GM12892 (cell line): ENCODE results near the gene ERBB2.

Experiments
- DNase-seq: peaks from one replicate; pipeline ENCODE4 v3.0.0; 2011; ENCODE audit not compliant: insufficient read length
- FAIRE-seq: peaks from 2 replicates; lab custom pipeline; 2011; peaks lifted over from hg19 to GRCh38; lab: Jason Lieb, UNC
- POLR2A ChIP-seq: IDR thresholded peaks from 2 replicates; pipeline ENCODE4 v1.6.1; 2011; ENCODE audit warnings: low read depth, low read length, control low read depth
- POLR2AphosphoS5 ChIP-seq: IDR thresholded peaks from 2 replicates; pipeline ENCODE4 v1.6.1; 2011; ENCODE audit warnings: low read depth, low read length, control low read depth
- TAF1 ChIP-seq: IDR thresholded peaks from 2 replicates; pipeline ENCODE4 v1.6.1; 2011; ENCODE audit warnings: low read depth, mild to moderate bottlenecking, control low read depth, low read length, borderline replicate concordance

The ERBB2 gene

GRCh38 chr17:39660397-39661385 is 39.2 kb upstream of the ERBB2 start:
- no peak for FAIRE-seq
- TF ChIP-seq POLR2AphosphoS5: no peak
- TF ChIP-seq POLR2A: no peak
- TF ChIP-seq TAF1: no peak

DNA sequence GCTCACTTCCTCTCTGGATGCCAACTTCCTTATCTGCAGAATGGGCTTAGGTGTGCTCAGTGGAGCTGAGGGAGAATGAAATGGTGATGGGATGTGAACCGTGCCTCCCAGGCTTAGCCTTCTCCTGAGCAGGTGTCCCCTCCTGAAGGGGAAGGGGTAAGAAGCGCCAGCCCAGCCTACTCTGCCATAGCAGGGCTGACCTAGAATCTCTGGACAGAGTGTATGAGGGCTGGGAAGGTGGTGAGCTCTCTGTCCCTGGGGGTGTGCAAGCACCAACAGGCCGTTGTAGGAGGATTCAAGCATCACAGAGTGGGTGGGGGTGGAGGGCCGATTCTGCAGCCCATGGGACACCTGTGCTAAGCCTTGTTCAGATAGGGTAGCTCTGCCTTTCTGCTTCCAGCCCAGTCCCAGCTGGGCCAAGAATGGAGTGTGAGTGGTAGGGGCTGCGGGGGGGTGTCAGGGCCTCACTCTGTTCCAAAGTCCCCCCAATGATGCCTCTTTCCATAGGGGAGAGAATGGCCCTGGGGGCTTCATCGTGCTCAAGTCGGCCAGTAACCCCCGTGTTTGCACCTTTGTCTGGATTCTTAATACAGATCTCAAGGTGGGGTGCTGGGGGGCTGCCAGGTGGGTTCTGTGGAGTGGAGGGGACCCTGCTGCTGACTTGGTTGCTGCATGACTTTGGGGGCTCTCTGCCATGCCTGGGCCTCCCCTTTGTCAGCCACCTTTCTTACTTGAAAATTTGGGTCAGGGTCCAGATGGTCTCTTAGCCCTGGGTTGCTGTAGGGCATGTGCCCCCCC is 37.9 kb upstream of the ERBB2 start:
- DNase-seq (no peak), FAIRE-seq (no peak)
- no peak for TF ChIP-seq TAF1
- TF ChIP-seq POLR2A: no peak
- no peak for TF ChIP-seq POLR2AphosphoS5

More at GRCh38 chr17:39660397-39661385, 39.2 kb upstream of the ERBB2 start:
- no peak for DNase-seq

DNA sequence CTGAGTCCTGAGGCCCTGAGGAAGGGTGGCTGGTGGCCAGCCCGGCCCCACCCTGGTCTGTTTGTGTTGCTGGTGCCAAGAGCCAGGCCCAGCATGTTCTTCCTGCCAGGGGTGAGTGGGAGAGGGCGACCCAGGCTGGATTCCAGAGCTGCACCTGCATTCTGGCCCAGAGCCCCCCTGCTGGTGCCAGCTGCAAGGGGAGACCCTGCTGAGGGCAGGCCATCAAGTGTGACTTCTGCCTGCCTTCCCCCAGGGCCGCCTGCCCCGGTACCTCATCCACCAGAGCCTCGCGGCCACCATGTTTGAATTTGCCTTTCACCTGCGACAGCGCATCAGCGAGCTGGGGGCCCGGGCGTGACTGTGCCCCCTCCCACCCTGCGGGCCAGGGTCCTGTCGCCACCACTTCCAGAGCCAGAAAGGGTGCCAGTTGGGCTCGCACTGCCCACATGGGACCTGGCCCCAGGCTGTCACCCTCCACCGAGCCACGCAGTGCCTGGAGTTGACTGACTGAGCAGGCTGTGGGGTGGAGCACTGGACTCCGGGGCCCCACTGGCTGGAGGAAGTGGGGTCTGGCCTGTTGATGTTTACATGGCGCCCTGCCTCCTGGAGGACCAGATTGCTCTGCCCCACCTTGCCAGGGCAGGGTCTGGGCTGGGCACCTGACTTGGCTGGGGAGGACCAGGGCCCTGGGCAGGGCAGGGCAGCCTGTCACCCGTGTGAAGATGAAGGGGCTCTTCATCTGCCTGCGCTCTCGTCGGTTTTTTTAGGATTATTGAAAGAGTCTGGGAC is 37.1 kb upstream of the ERBB2 start:
- no peak for DNase-seq
- FAIRE-seq: no peak
- TF ChIP-seq POLR2AphosphoS5: no peak
- no peak for TF ChIP-seq TAF1
- no peak for TF ChIP-seq POLR2A

DNA sequence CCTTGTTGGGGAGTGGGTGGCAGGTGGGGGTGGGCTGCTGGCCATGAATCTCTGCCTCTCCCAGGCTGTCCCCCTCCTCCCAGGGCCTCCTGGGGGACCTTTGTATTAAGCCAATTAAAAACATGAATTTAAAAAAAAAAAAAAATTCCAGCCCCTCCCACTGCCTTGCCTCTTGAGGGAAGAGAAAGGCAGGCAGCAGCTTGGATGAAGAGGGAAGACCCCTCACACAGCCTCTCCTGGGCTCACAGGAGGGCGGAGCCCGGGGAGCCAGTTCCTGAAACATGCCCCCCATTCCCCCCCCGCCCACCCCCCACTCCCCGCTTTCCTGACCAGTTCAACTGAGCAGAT is 36.5 kb upstream of the ERBB2 start:
- no peak for DNase-seq
- TF ChIP-seq TAF1: no peak
- TF ChIP-seq POLR2A: no peak
- no peak for TF ChIP-seq POLR2AphosphoS5
- no peak for FAIRE-seq

- no peak for TF ChIP-seq TAF1
- TF ChIP-seq POLR2AphosphoS5: no peak
- no peak for TF ChIP-seq POLR2A
- FAIRE-seq: no peak
- DNase-seq: no peak
These were observed 35.9 kb upstream of the ERBB2 start for GRCh38 chr17:39663688-39664580.

- FAIRE-seq: peak; percentile 9
- no peak for DNase-seq
- no peak; the same call in 1 of the 2 replicates for TF ChIP-seq POLR2AphosphoS5
- no peak for TF ChIP-seq TAF1
- no peak for TF ChIP-seq POLR2A
These were observed 35.0 kb upstream of the ERBB2 start, which contains the start of gene TCAP for GRCh38 chr17:39664581-39665561. TCAP (plus strand) TSS chr17:39665349; CDS start chr17:39665360, 11 bp downstream.

- TF ChIP-seq POLR2A (no peak), TAF1 (no peak), POLR2AphosphoS5 (no peak)
- FAIRE-seq (no peak), DNase-seq (no peak)
These were observed 34.1 kb upstream of the ERBB2 start for GRCh38 chr17:39665642-39666224.

DNA sequence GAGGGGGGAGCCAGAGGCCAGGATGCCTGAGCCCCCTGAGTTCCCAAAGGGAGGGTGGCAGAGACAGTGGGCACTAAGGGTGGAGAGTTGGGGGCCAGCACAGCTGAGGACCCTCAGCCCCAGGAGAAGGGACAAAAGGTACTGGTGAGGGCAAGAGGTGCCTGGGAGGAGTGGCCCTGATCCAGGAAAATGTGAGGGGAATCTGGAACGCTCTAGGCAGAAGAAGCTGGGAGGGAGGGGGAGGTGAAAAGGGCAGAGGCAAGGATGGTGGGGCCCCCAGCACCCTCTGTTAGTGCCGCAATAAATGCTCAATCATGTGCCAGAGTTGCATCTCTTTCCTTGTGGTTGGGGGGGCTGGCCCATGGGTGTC is 33.6 kb upstream of the ERBB2 start:
- FAIRE-seq: no peak
- DNase-seq: no peak
- TF ChIP-seq POLR2AphosphoS5 (no peak), POLR2A (no peak), TAF1 (no peak)
